GM13976 (cell line): ENCODE data around the gene STRIT1.

ENCODE experiments used
- DNase-seq: peaks from one replicate; pipeline ENCODE4 v3.0.0; 2012; ENCODE audit warnings: low spot score
- CTCF ChIP-seq: IDR thresholded peaks from 2 replicates; pipeline ENCODE4 v1.5.1; 2012; ENCODE audit warnings: borderline replicate concordance, mild to moderate bottlenecking; ENCODE audit not compliant: insufficient read depth; ENCODE audit errors: extremely low read depth, missing control alignments, control extremely low read depth
- in situ Hi-C: fragments of 300-500 bp; cut with MboI; formaldehyde crosslinking; loops from one replicate; pipeline ENCODE4 v1.12.0; 2022; ENCODE audit warnings: low sequenced_read_pairs, mixed read lengths, inconsistent platforms; ENCODE audit not compliant: unreplicated experiment

STRIT1 gene

GRCh38 chr3:155244216-155244615 lies 49.3 kb downstream of the STRIT1 start:
- no peak for DNase-seq
- no peak for TF ChIP-seq CTCF
- in situ Hi-C loops = no loop called here

DNA sequence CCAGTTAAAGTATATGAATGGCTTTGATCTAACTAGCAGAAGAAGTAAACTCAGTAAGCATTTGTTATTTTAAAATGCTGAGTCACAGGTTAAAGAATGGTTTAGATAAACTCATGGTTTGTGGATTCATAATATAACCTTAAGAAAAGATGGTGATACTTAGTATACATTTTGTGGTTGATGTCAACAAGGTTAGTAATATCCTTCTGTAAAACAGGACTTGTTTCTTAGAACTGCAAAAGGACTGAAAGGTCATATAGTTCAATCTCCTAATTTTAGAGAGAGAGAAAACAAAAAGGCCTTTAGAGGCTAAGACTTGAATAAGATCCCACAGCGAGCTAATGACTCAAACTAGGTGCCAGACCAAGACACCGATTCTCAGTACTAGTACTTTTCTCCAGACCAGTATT lies 50.0 kb downstream of the STRIT1 start:
- in situ Hi-C loops = no loop called here
- no peak for DNase-seq
- TF ChIP-seq CTCF = no peak

DNA sequence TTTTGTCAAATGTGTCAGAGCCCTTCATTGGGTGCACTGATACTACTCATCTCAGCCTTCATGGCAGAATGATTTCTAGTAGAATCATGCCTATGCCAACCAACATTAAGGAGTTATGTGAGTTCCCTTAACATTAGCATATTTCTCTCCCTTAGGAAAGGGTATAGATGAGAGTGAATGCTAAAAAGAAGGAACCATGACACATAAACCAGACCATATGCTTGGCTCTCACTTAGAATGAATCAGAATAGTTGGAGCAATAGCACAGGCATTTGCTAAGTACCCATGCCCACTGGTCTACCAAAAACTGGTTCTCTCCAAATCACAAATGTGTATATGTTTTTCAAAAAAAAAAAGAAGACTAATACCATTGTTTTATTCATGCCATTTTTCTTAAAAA lies 51.1 kb downstream of the STRIT1 start:
- TF ChIP-seq CTCF = no peak
- no peak for DNase-seq
- in situ Hi-C loops = no loop called here

DNA sequence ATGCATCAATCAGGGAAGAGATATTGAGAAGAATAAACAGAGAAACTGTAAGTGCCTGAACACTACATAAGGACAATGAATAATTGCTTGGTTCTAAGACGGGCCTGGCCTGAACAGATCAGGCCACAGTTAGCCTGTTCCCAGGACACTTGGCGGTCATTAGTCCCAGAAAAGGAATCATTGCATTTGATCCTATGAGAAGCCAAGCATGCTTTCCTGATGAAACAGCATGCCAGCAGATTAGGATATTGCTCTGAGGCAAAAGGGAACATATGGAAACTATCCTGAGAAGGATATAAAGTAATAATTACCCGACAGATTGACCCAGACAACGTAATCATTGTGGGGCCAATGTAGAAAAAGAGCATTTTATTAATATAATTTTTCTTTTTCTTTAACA lies 51.9 kb downstream of the STRIT1 start:
- no peak for TF ChIP-seq CTCF
- no peak for DNase-seq
- in situ Hi-C loops = no loop called here
